Cardiac muscle cell (in vitro differentiated cells and primary cell): ENCODE results near the gene SELENOH. TPM values are rescaled to one million over a fixed set of nuclear protein-coding genes. Genes with fewer than 3 reads are reported as not detected.

ENCODE experiments used
- DNase-seq, 2 donors: peaks; one replicate each; pipeline versions ENCODE4 v3.0.0 to v3.0.0-alpha.2; 2010 to 2017; ENCODE audit warnings: low read depth in 1 of 2, low spot score in 1 of 2
- H3K27ac ChIP-seq: fragments of 200-600 bp; sonication (generic); 2 replicates; pipeline ENCODE4 v1.5.1; 2016
- H3K27me3 ChIP-seq: fragments of 200-600 bp; sonication (generic); 2 replicates; pipeline ENCODE4 v1.6.0; 2016; ENCODE audit warnings: control low read depth
- H3K36me3 ChIP-seq: fragments of 200-600 bp; sonication (generic); 2 replicates; pipeline ENCODE4 v1.5.1; 2016; ENCODE audit warnings: control low read depth
- H3K4me1 ChIP-seq: fragments of 200-600 bp; sonication (generic); 2 replicates; pipeline ENCODE4 v1.8.1; 2017; ENCODE audit warnings: low read depth, mild to moderate bottlenecking, mixed run types
- H3K4me3 ChIP-seq: fragments of 200-600 bp; sonication (generic); 2 replicates; pipeline ENCODE4 v1.5.1; 2016; ENCODE audit warnings: mild to moderate bottlenecking
- H3K9me3 ChIP-seq: fragments of 200-600 bp; sonication (generic); 2 replicates; pipeline ENCODE4 v1.5.1; 2017; ENCODE audit warnings: low read depth, mild to moderate bottlenecking, control low read depth
- CTCF ChIP-seq: IDR thresholded peaks from 2 replicates; pipeline ENCODE4 v1.5.1; 2012; ENCODE audit warnings: low read depth, mild to moderate bottlenecking, low read length
- polyA plus RNA-seq: library from polyadenylated mRNA; unstranded; fragments of >200 nt; fragmentation: Nextera tagmentation; extraction: Ambion mirVana; gene quantifications from 2 replicates; pipeline ENCODE4 v1.2.1, GENCODE V29; 2016
- total RNA-seq: library from RNA; depleted of rRNA; stranded (reverse); fragments of >200 nt; gene quantifications from 2 replicates; pipeline ENCODE4 v1.2.3, GENCODE V29; 2016

SELENOH gene
- total and polyA plus RNA-seq, 2 experiments from 2014 or later = 289 to 311 TPM

- Histone ChIP-seq H3K4me1 (peaks cover 19% of the 10 kb centered on the region), H3K27me3 (no peaks in the 10 kb centered on the region), H3K4me3 (peak overlapping the region; percentile 100), H3K36me3 (peaks cover 5% of the 10 kb centered on the region), H3K27ac (peak overlapping the region; percentile 100), H3K9me3 (no peaks in the 10 kb centered on the region)
- TF ChIP-seq CTCF = peak; percentile 55
- DNase-seq = peak; percentile 50 to 55
Observed at GRCh38 chr11:57763568-57763967, 22.3 kb downstream of the SELENOH start.

DNA sequence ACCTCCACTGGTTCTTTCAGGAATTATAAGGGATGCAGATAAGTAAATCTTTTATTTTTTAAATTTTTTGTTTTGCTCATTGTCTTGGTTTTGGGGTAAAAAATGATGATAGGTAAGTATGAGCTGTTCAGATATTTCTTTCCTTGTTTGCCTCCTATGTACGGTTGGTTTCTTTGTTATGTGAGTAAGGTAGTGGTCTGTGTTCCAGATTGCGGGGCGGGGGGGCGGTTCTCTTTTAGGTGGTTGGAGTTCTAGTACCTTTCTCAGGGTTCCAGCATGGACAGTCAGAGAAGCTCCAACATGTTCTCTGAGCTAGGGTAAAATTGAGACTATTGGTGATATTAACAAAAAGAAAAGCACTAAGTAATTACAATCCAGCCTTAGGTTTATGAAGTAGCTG is 22.7 kb downstream of the SELENOH start:
- Histone ChIP-seq H3K9me3 (no peaks in the 10 kb centered on the region), H3K27ac (peak overlapping the region; percentile 100), H3K36me3 (peaks cover 5% of the 10 kb centered on the region), H3K27me3 (no peaks in the 10 kb centered on the region), H3K4me3 (peak overlapping the region; percentile 100), H3K4me1 (peaks cover 19% of the 10 kb centered on the region)
- DNase-seq = no peak
- no peak for TF ChIP-seq CTCF

DNA sequence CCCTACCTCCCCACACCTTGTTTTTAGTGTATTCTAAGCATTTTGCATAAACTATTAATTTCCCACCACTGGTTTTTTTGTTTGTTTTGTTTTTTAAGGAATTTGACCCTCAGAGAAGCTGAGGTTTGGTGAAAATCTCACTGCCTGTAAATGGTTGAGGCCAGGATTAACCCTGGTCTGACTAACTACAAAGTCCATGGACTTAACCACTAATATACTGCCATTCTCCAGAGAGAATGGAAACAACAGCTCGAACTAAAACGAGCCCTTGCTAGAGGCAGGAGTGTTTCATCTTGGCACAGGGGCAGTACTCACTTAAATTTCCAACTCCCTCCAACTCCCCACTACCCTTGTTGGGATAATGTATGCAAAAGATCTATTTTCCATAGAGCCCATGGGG is 23.3 kb downstream of the SELENOH start:
- Histone ChIP-seq H3K27ac (peak overlapping the region; percentile 100), H3K27me3 (no peaks in the 10 kb centered on the region), H3K9me3 (no peaks in the 10 kb centered on the region), H3K4me3 (peak overlapping the region; percentile 100), H3K4me1 (peaks cover 19% of the 10 kb centered on the region), H3K36me3 (peaks cover 5% of the 10 kb centered on the region)
- DNase-seq = no peak
- TF ChIP-seq CTCF = no peak

DNA sequence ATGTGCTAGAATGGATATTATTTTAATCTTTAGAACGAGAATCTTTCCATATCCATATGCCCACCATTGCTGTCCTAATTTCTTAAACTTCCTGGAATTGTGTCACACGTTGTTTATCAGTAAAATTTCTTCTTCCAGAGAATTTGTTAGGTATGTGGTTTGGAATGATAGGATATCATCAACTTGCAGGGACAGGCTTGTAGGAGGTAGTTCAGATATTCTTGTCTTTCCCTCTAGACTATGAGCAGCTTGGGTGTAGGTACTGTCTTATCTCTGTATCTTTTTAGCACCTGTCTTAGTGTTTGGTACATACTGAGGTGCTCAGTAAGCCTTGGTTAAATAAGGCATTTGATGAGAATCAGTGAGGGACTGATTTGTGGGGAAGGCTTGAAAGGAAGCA is 23.7 kb downstream of the SELENOH start:
- Histone ChIP-seq H3K27ac (peak overlapping the region; percentile 100), H3K9me3 (no peaks in the 10 kb centered on the region), H3K27me3 (no peaks in the 10 kb centered on the region), H3K4me1 (peaks cover 19% of the 10 kb centered on the region), H3K36me3 (peaks cover 5% of the 10 kb centered on the region), H3K4me3 (peak overlapping the region; percentile 100)
- no peak for DNase-seq
- no peak for TF ChIP-seq CTCF

- H3K4me1 ChIP-seq = peaks cover 24% of the 10 kb centered on the region
- no peaks in the 10 kb centered on the region for H3K9me3 ChIP-seq
- no peaks in the 10 kb centered on the region for H3K36me3 ChIP-seq
- no peak for TF ChIP-seq CTCF
- H3K4me3 ChIP-seq = no peak overlapping the region
- no peak overlapping the region for H3K27ac ChIP-seq
- H3K27me3 ChIP-seq = no peaks in the 10 kb centered on the region
- no peak for DNase-seq
Observed at GRCh38 chr11:57770793-57771192, 29.5 kb downstream of the SELENOH start.

DNA sequence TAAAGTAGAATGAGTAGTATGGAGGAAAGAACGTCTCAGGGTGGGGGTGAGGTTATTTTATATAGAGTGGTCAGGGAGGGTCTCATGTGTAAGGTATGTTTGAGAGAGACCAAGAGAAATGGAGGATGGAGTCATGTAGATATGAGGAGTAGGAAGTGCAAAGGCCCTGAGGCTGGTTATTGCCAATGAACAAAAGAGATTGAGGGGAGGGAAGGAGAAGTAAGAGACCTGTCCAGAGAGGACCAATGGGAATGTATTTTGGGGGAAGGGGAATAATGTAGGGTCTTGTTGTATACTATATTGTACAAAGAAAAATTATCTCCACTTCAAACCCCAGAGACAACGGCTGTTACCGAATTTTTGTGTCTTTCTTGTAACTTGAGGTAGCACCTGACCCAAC is 30.1 kb downstream of the SELENOH start:
- H3K27ac ChIP-seq = no peak overlapping the region
- no peak for TF ChIP-seq CTCF
- H3K9me3 ChIP-seq = no peaks in the 10 kb centered on the region
- H3K4me3 ChIP-seq = no peak overlapping the region
- H3K36me3 ChIP-seq = no peaks in the 10 kb centered on the region
- H3K4me1 ChIP-seq = peaks cover 30% of the 10 kb centered on the region
- no peak for DNase-seq
- no peaks in the 10 kb centered on the region for H3K27me3 ChIP-seq
